Left ventricle myocardium superior (tissue), 1 donor: ENCODE measurements around the gene SLC51B. TPM values are rescaled to one million over a fixed set of nuclear protein-coding genes. Genes with fewer than 3 reads are reported as not detected.
"Not testable (repeated sequence)": the region's sequence is repeated elsewhere in the genome, so short reads cannot be mapped to it uniquely, and the experiment has no call there.

ENCODE experiments used
- ATAC-seq: fragments of 200-7000 bp; cut with Tn5 transposase; one replicate; pipeline ENCODE4 v1.9.1; 2020; ENCODE audit warnings: mild to moderate bottlenecking, moderate library complexity
- DNase-seq: peaks from one replicate; pipeline ENCODE4 v3.0.0-alpha.2; 2020
- intact Hi-C: fragments of 100-400 bp; cut with micrococcal nuclease; formaldehyde crosslinking; loops from one replicate; pipeline ENCODE4 v1.11.0; 2022
- long read RNA-seq: library from polyadenylated mRNA; unstranded; transcript quantifications from one replicate; pipeline ENCODE4 v2.0.0, GENCODE V29; 2021
- total RNA-seq: library from RNA; stranded (reverse); fragmentation: NEBNext Ultra II Directional; extraction: Animal tissue kit (Norgen Biotek cat#: 25700); gene quantifications from one replicate; pipeline ENCODE4 v1.2.1, GENCODE V29; 2021
- donor health status: DM: no; HTN: yes; CAD: no; lungs with severe emphysema.

Gene SLC51B
- not detected for total RNA-seq
- long read RNA-seq: 0 reads

DNA sequence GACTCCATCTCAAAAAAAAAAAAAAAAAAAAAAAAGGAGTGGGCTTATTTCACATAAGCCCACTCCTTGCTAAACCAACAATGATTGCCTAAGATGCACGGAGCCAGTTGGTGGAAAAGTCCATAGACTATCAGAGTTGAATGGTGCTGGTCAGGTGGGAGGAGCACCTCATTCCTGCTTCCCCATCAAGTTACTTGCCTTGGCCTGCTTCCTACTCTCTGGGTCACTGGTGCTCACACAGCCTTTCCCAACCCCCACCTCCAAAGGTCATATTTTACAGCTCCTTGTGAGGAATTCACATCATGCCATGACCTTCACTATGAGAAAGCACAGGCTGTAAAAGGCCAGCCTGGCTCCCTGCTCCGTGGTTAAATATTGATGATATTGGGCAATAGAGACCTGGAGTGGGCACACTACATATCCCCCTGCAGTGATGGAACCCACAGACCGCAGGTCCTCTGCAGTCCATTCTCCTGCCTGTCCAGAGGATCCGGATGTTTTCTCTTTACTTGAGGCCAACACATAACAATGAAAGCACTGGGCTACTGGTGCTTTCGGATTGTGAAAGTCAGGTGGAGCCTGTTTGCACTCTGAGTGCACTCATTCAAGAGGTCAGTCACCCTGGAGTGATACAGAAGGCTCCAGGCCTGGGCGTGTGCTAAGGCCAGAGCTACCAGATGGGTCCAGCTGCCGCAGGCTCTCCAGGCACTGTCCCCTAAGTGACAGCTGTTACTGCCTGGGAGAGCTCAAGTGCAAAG, at the start of gene SLC51B:
Gene SLC51B, plus strand, starts transcription at position 664 of the 758 bp plus-strand sequence. CDS start 4,618 bp downstream, outside the sequence.
- intact Hi-C loops: no loop called here
- DNase-seq: peak; percentile 85
- ATAC-seq: peak; percentile 91

DNA sequence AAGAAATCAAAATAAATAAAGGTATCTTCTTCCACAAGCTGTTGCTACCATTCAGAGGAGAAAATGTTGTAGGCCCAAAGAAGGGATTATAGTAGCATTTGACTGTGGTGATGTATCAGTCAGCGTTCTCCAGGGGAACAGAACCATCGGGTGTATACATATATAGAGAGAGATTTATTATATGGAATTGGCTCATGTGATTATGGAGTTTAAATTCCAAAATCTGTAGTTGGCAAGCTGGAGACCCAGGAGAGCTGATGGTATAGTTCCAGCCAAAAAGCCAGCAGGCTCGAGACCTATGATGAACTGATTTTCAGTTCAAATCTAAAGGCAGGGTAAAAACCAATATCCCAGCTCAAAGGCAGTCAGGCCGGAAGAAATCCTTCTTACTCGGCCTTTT, 48.1 kb upstream of the SLC51B start:
- ATAC-seq: no peak
- no peak for DNase-seq
- intact Hi-C loops: no loop called here

DNA sequence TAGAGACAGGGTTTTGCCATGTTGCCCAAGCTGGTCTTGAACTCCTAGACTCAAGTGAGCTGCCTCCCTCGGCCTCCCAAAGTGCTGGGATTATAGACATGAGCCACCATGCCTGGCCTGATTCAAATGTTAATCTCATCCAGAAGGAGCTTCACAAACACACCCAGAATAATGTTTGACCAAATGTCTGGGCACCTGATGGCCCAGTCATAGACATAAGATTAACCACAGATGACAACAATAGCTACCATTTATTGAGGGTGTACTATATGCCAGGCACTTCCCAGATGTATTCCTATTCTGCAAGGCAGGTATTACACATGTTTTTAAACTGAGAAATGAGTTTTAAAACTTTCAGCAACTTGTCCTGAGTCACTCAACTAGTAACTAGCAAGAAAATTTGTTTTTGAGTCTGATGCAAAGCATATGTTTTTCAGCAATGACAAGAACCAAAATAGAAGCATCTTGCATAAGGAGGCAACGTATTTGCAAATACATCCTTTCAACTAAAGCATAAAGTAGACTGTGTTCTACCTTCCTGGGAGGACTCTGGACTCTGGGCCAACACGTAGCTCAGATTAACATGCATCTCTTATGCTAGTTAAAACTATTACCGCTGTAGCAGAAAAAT, 47.3 kb upstream of the SLC51B start:
- intact Hi-C loops: no loop called here
- ATAC-seq (no peak), DNase-seq (no peak)

DNA sequence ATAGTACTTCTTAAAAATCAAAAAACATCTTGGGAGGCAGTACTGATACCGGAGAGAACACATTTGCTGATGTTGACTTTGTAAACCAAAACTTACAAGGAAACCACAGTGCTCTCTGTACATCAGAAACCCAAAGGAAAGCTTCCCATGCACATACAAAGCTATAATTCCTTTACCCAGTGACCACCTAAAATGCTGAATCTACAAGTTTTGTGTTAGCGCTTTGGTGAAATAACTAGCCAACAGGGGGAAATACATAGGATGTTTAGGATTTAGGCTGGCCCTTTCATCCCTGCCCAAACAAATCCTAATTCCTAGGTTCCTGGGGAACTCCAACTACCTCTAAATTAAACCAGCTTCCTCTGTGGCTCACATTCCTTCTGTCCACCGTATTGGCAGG, 40.2 kb upstream of the SLC51B start:
- DNase-seq (no peak), ATAC-seq (no peak)
- intact Hi-C loops: no loop called here

DNA sequence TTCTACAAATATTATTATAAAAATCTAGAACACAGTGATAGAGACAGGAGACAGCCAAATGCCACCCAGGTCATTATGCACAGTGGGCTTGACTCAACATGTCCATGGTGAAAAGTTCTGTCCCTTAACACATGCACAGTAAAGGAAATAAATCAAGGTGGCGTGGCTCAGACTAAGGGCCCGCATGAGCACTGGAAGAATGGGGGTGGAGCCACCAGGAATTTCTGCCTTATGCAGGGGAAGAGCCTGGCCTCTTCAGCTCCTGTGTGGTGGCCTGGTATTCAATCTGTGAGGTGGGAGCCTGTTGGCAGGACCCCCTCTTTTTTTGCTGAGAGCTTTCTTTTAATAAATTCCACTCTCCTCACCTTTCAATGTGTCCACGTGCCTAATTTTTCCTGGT, 38.3 kb upstream of the SLC51B start:
- DNase-seq (no peak), ATAC-seq (no peak)
- intact Hi-C loops: no loop called here

DNA sequence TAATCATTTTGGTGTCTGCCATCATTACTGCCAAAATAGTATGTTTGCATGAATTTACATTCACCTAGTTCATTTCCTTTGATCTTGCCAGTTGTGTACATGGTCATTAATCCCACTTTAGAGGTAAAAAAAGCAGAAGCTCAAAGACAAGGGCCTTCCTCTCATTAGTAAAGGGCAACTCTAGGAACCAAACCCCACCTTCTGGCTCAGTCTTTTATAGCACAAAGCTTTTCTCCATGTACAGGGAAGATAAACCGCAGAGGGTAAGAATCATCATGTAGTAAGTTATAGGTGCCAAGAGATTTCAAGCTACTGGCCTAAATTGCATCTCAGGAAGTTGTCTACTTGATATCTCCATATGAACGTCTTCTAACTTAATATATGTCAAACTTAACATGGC, 36.2 kb upstream of the SLC51B start:
- no peak for ATAC-seq
- DNase-seq: no peak
- intact Hi-C loops: no loop called here

DNA sequence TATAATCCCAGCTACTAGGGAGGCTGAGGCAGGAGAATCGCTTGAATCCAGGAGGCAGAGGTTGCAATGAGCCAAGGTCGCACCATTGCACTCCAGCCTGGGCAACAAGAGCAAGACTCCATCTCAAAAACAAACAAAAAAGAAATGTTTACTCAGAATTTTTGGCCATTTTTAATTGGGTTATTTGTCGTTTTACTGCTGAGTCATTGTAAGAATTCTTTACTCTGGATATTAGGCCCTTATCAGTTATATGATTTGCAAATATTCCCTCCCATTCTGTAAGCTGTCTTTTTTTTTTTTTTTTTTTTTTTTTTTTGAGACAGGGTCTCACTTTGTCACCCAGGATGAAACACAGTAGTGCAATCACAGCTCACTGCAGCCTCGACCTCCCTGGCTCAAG, 34.0 kb upstream of the SLC51B start:
- intact Hi-C loops, ATAC-seq, DNase-seq: not testable (repeated sequence)

DNA sequence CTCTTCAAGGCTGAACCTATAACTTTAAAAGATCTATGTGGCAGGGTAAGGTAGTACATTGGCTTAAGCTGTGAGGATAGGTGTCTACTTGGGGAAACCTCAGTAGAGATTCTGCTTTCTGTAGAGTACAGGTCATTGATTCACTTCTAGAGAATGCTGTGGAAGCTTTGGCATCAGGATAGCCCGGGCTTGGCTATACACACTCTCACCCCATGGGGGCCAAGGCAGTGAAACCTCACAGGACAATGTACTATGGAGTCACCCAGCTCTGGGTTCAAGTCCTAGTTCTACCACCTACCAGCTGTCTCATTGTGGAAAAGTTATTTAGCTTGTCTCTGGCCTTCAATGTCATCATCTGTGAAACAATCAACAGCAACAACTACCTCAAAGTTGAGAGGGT, 24.8 kb upstream of the SLC51B start:
- intact Hi-C loops: no loop called here
- ATAC-seq (no peak), DNase-seq (no peak)

DNA sequence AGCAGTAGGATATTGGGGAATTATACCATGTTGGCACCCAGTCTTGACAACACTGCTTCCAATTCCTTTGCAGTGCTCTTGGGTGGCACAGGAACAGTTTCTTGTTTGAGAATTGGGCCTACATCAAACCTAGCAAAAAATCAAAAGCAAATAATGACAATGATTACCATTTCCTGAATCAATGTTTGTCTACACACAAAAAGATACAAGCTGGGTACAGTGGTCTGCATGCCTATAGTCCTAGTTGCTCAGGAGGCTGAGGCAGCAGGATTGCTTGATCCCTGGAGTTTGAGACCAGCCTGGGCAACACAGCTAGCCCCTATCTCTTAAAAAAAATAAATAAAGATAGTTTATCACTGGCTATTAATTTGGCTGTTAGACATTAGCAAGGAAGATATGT, 23.7 kb upstream of the SLC51B start:
- no peak for DNase-seq
- ATAC-seq: no peak
- intact Hi-C loops: no loop called here

DNA sequence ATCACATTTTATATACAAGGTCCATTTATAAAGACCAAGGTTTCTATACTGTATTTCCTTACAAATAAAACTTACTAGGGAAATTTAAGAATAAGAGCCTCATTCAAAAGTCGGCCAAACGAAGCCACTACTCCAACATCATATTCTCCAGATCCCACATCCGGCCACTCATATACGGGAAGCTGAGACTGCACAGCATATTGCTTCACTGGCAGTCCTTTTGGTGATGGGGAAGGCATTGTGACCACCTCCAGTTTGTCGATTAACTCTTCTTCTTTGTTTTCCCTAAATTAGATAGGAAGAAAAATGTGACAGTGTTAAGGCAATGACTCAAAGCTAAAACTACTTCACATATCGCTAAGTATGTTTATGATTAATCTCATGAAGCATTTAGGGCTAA, 18.4 kb upstream of the SLC51B start:
- ATAC-seq: no peak
- intact Hi-C loops: no loop called here
- no peak for DNase-seq

DNA sequence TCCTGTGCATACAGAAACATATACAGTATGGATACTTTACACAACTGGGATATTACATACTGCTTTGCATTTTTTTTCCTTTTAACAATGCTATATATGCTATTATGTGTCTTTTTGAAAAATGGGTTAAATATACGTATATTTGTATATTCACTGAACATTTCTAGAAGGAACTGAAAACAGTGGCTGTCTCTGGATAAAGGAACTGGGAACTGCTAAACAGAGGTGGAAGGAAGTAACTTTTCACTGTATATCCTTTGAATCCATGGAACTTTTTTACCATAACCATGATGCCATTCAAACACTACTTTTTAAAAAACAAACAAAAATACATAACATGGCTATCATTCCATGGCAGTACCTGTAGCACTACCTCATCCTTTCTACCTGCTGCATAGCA, 17.6 kb upstream of the SLC51B start:
- DNase-seq: no peak
- intact Hi-C loops: no loop called here
- no peak for ATAC-seq

DNA sequence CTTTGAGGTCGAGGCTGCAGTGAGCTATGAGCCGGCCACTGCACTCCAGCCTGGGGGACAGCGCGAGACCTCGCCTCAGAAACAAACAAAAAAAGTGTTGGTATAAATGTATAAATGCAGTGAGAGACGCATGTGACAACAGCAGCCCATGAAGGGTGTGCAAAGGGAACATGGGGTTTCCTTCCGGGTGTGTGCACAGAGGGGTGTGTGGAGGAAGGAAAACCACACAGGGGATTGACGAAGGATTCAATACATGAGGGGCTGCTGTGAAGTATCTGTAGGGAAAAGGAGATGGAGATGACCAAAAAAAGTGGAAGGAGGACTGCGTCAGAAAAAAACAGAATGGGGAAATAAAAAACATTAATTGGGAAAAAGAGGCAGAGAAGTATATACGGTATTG, 16.8 kb upstream of the SLC51B start:
- DNase-seq: no peak
- no peak for ATAC-seq
- intact Hi-C loops: no loop called here

DNA sequence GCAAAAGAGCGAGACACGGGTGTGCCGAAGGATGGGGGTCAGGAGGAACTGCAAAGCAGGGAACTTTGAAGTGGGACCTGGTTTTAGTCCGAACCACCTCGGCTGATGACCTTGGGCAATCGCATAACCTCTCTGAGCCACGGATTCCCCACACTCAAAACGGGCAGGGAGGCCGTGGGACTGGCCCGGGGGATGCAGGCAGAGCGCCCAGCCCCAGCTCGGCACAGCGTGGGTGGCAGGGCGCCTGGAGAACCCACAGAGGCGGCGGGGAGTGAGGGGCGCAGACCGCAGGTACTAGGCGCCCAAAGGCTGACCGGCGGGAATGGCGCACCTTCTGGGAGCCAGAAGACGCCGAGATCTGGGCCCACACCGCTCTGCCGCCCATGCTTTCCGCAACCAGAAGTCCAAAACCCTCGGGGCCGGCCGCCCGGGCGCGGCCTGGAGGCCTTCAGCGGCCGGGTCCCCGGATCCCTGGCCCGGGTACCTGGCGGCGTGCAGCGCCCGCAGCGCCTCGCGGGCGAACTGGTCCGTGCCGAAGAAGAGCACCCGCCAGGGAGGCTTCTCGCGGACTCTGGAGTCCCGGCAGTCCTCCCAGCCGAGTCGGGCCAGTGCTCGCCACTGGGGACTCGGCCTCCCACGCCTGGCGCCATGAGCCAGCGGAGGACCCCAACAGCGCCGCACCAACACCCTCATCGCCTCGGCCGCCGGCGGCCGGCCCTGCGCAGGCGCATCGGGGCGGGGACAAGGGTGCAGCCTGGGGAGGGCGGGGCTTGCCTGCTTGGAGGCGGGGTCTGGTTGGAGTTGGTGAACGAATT, 16.1 kb upstream of the SLC51B start, which contains the start of gene MTFMT:
Gene MTFMT, minus strand, starts transcription at position 719 of the 815 bp plus-strand sequence. Its CDS starts 26 bp downstream, at position 693.
- ATAC-seq: peak; percentile 96
- peak; percentile 97 for DNase-seq
- intact Hi-C loops: no loop called here

DNA sequence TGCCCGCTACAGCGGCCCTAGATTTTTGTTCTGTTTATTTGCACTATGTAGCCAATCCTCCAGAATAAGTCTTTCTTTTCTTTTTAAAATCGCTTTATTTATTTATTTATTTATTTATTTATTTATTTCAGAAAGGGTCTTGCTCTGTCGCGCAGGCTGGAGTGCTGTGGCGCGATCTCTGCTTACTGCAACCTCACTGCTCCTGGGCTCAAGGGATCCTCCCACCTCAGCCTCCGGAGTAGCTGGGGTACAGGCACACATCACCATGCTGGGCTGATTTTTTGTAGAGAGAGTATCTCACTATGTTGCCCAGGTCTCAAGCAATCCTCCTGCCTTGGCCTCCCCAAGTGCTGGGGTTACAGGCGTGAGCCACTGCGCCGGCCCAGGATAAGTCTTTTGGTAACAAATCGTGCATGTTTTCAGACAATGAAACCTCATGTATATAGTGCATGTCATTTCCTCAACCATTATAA, 15.4 kb upstream of the SLC51B start:
- ATAC-seq (no peak), DNase-seq (no peak)
- intact Hi-C loops: no loop called here

DNA sequence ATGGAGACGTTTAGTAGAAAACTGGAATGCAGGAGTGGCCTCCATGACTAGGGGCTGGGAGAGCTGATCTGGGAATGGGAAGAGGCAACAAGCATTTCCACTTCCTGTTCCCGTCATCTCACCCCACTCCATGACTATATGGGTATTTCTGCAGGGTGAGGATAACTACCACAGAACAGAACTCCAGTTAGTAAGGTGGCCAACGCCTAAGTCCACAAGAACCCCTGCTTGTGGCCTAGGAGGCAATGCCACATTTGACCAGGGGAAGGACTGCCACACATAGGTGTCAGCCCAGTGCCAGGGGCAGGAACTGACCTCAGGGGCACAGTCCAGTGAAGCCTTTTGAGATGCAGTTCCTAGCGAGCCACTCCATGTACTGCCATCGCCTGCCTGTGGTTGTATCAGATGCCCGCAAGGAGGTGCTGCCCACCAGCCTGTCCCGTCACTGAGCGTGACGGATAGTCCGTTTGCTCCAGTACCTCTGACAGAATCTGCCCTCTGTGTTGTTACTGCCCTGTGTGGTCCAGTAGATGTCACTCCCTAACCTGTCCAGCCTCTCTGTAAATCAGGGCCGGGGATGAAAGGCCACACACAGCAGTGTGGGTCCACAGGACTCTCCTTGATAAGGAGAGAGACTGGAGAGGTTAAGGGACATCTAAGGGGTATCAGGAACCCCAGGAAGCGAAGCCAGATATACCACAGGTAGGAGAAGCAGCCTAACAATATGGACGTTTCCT, 12.2 kb upstream of the SLC51B start:
- intact Hi-C loops: no loop called here
- ATAC-seq (peak; percentile 69), DNase-seq (peak; percentile 70)

DNA sequence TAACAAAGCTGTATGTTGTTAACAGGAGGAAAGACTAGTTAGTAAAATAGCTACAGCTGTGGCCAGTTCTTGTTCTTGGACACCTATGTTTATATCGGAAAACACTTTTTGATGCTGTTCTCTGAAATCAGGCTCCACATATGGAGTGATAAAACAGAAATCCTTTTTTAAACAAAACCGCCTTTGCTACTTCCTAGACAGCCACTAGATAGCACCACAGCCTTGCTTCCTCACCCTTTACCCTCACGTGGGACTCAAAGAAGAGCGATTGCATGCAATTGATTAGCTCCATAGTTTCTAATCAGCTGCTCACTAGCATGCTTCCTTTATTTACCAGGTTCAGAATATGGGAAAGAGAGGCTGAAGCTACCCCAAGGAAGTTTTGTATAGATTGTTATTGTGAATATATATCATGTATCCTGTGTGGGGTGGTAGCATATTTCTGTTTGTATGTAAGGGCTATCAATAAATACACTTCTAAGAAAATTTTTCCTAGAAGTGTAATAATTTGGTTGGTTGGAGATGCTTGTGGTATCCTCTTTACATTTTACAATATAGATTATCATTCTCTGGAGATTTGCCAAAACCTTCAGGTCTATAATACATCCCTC, 11.4 kb upstream of the SLC51B start:
- DNase-seq (no peak), ATAC-seq (no peak)
- intact Hi-C loops: no loop called here

DNA sequence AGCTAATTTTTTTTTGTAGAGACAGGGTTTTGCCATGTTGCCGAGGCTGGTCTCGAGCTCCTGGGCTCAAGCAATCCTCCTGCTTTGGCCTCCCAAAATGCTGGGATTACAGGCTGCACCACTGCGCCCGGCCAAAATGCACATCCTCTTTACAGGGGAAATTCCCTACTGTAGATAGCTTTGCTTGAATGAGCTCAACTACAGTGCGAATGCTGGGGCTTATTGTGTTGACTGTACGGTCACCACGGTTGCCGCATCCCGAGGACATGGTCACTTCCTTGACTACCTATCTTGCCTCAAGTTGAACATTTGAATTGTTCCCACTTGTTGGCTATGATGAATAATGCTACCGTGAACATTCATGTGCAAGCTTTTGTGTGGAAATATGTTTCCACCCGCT, 10.5 kb upstream of the SLC51B start:
- DNase-seq (no peak), ATAC-seq (no peak)
- intact Hi-C loops: no loop called here

DNA sequence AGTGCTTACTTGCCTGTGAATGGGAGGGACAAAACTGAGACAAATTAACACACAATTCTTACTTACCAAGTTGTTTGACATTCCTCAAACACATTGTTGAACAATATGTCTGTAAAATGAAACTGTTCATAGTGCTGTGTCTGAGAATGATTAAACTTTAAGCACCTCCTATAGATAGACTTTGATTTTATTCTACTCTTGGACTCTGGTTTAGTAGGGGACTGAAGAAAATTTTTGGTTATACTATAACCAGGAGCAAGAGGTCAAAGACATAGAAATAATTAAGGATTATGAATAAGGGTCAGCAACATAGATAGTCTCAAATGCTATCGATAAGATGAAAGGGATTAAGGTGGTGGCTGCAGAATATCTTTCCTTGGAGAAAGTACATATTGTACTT, 7.9 kb upstream of the SLC51B start:
- no peak for ATAC-seq
- intact Hi-C loops: no loop called here

DNA sequence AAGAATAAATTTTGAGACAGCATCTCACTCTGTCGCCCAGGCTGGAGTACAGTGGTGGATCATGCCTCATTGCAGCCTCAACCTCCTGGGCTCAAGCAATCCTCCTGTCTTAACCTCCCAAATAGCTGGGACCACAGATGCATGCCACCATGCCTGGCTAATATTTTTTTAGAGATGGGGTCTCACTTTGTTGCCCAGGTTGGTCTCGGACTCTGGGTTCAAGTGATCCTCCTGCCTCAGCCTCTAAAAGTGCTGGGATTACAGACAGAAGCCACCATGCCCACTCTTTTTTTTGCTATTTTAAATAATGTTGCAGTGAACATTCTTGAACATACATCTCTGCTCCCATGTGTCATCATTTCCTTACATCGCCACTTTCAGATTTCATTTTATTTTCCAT, 6.8 kb upstream of the SLC51B start:
- no peak for ATAC-seq
- DNase-seq: no peak
- intact Hi-C loops: no loop called here

More for the DNA sequence above, 7.9 kb upstream of the SLC51B start:
- DNase-seq: no peak
